GM06990 (cell line): Measurements from ENCODE around the gene GIGYF1.
"Not testable (repeated sequence)": the region's sequence is repeated elsewhere in the genome, so short reads cannot be mapped to it uniquely, and the experiment has no call there.

ENCODE experiments used
- DNase-seq: peaks from one replicate; pipeline ENCODE4 v3.0.0-alpha.2; 2011; ENCODE audit not compliant: insufficient read length; ENCODE audit errors: extremely low read depth
- H3K27me3 ChIP-seq: replicated peaks from 2 replicates; pipeline ENCODE4 v1.6.0; 2011; ENCODE audit warnings: low read length; ENCODE audit not compliant: control insufficient read depth, insufficient read depth
- H3K36me3 ChIP-seq: 2 replicates; pipeline ENCODE4 v1.5.1; 2011; ENCODE audit warnings: low read length; ENCODE audit not compliant: control insufficient read depth, insufficient read depth
- H3K4me3 ChIP-seq: replicated peaks from 2 replicates; pipeline ENCODE4 v1.5.1; 2011; ENCODE audit warnings: low read depth, mild to moderate bottlenecking, control low read depth, low read length
- CTCF ChIP-seq: IDR thresholded peaks from 2 replicates; pipeline ENCODE4 v1.5.1; 2011; ENCODE audit warnings: low read length, control low read depth, mild to moderate bottlenecking, inconsistent platforms; ENCODE audit not compliant: insufficient read depth, poor library complexity, severe bottlenecking

Gene GIGYF1

DNA sequence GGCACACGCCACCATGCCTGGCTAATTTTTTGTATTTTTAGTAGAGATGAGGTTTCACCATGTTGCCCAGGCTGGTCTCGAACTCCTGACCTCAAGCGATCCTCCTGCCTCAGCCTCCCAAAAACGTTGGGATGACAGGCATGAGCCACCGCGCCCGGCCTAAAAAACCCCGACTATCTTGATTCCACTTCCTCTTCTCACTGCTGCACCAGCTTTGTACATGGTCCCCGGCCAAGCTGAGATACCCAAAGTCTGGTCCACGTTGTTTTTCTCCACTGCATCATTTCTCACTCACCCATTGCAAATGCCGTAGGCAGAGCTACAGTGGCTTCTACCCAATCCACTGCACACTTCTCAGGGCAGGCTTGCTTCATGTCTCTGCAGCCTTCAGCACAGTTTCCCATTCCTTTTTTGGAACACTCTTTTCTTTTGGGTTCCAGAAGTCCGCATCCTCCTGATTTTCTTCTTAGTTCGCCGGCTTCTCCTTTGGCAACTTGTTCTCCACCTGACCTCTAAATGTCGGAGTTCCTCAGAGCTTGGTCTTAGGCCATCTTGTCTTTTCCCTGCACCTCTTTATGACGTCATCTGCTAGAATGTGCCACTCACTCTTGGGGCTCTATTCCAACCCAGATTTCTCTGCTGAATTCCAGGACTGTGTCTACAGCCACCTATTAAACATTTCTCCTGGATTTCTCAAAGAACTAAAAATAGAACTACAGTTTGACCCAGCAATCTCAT is 26.6 kb downstream of the GIGYF1 start:
- no peaks in the 10 kb centered on the region for H3K27me3 ChIP-seq
- DNase-seq, result no peak
- no peak for TF ChIP-seq CTCF
- H3K36me3 ChIP-seq, result no peaks in the 10 kb centered on the region
- H3K4me3 ChIP-seq, result no peak overlapping the region

DNA sequence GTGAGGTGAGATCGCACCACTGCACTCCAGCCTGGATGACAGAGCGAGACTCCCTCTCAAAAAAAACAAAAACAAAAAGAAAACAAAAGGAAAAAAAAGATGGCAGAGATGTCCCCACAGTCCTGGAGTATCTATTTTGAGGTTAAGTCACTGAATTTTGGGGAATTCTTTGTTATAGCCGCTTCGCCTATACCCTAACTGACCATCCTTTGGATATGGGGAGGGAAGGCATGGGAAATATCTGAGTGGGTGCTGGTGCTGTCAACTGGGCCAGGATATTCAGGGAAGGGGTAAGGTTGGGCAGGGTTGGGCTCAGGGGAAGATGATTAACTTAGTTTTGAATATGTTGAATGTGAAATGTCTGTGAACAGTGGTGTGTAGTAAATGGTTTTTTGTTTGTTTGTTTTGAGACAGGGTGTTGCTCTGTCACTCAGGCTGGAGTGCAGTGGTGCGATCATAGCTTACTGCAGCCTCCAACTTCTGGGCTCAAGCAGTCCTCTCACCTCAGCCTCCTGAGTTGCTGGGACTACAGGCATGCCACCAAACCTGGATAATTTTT is 28.8 kb downstream of the GIGYF1 start:
- no peaks in the 10 kb centered on the region for H3K27me3 ChIP-seq
- no peak for TF ChIP-seq CTCF
- no peak overlapping the region for H3K4me3 ChIP-seq
- DNase-seq, result no peak
- no peaks in the 10 kb centered on the region for H3K36me3 ChIP-seq

- H3K36me3 ChIP-seq, DNase-seq, H3K27me3 ChIP-seq, H3K4me3 ChIP-seq: not testable (repeated sequence)
These were observed 31.8 kb downstream of the GIGYF1 start for GRCh38 chr7:100662194-100662776.

DNA sequence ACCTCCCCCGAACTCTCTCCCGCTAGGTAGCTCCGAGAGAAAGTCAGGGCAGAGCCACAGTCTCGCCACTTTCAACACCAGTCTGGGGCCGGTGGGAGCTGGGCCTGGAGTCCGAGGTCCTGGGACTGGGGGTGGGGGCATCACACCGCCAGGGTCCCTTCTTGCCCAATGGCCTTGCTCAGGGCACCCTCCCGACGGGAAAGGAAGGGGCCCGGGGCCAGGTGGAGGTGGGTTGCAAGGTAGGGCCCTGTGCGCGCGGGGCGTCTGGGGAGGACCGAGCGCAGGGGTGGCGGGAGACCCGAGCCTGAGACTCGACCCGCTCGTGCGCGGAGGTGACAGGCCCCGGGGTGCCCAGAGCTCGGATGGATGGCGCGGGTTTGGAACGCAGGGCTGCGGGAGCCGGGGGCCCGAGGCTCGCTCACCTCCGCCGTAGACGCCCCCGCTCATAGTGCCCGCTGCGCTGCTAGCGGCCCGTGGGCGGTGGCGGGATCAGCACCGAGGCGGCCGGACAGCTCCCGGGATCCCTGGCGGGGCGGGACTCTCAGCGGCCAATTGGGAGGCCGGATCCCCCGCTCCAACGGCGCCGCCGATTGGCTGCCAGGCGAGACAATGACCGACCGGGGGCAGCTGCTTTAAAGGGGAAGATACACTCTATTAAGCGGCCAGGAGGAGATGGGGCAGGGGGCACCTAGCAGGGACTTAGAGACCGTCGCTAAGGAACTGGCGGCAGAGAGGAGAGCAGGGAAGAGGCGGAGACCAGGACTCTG is 38.0 kb downstream of the GIGYF1 start, which contains the start of gene ACTL6B:
Gene ACTL6B, minus strand, starts transcription at position 541 of the 767 bp plus-strand sequence. Its CDS starts 94 bp downstream, at position 447.
- no peaks in the 10 kb centered on the region for H3K36me3 ChIP-seq
- no peak within 1 kb of the TSS for H3K4me3 ChIP-seq
- TF ChIP-seq CTCF, result no peak
- H3K27me3 ChIP-seq, result no peaks in the 10 kb centered on the region; the same call in 1 of the 2 replicates
- no peak for DNase-seq

DNA sequence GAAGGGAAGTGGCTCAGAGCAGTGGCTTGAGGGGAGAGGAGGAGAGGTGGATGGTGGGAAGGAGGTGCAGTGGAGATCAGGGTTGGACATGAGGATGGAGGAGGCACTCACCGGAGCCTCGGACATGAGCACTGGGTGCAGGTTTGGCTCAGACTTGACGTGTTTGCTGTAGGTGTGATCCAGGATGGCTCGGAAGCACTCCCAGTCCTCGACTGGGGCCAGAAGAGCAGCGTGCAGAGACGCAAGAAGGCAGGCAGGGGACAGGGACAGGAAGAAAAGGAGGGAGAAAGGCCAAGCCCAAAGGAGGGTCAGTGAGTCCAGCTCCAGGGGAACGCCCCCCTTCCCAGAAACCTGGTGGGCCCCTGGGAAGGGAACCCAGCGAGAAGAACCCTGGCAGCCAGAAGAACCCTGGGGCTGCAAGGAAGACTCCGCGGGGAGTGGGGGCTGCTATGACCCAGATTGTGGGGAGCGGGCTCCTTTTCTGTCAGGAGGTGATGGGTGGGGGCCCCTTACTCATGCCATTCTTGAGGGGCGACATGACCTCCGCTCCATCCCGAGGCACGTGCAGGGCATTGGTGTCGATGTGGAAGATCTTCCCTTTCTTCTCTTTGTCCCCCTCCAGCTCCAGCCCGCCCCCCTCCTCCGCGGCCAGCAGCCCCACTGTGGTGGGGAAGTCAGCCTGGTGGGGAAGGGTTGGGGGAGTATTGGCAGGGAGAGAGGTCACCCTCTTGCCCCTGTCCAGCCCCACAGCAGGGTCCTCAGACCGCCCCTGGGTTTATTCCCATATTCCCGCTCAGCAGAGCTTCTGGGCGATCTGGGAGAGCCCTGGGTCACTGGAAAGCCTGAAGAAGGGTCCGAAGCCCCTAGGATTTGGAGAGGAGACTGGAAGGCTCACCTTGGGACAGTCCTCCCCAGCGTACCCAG is 38.9 kb downstream of the GIGYF1 start:
- Histone ChIP-seq H3K36me3 (no peaks in the 10 kb centered on the region), H3K4me3 (no peak overlapping the region), H3K27me3 (no peaks in the 10 kb centered on the region; the same call in 1 of the 2 replicates)
- no peak for DNase-seq
- no peak for TF ChIP-seq CTCF
